Transverse colon (tissue), 4 donors: Measurements from ENCODE around the gene TMEM129. TPM values are rescaled to one million over a fixed set of nuclear protein-coding genes. Genes with fewer than 3 reads are reported as not detected.
"Not testable (repeated sequence)": the region's sequence is repeated elsewhere in the genome, so short reads cannot be mapped to it uniquely, and the experiment has no call there.

Source experiments
- DNase-seq: peaks from one replicate; pipeline ENCODE4 v3.0.0-alpha.2; 2019
- H3K27ac ChIP-seq, 4 donors: fragments of 200-600 bp; sonication (generic); 2 replicates each; pipeline ENCODE4 v1.5.1; 2016 to 2018; ENCODE audit warnings: inconsistent platforms in 4 of 4
- H3K27me3 ChIP-seq: fragments of 200-600 bp; sonication (generic); 2 replicates; pipeline ENCODE4 v1.5.1; 2017; ENCODE audit warnings: inconsistent platforms
- H3K36me3 ChIP-seq, 4 donors: fragments of 200-600 bp; sonication (generic); 2 replicates each; pipeline ENCODE4 v1.5.1; 2017 to 2019; ENCODE audit warnings: inconsistent platforms in 4 of 4
- H3K4me1 ChIP-seq, 4 donors: fragments of 200-600 bp; sonication (generic); 2 replicates each; pipeline ENCODE4 v1.5.1; 2017 to 2020; ENCODE audit warnings: inconsistent platforms in 4 of 4
- H3K4me3 ChIP-seq, 4 donors: fragments of 200-600 bp; sonication (generic); 1 replicate in 1 of 4; 2 replicates in 3 of 4; pipeline versions ENCODE4 v1.5.1 to v1.6.1; 2017 to 2019; ENCODE audit warnings: inconsistent platforms in 4 of 4
- H3K9me3 ChIP-seq, 2 donors: fragments of 200-600 bp; sonication (generic); 2 replicates each; pipeline ENCODE4 v1.5.1; 2017 to 2019; ENCODE audit warnings: inconsistent platforms in 2 of 2
- EP300 ChIP-seq: sonication (generic); formaldehyde crosslinking; IDR thresholded peaks from one replicate; pipeline ENCODE4 v1.6.1; 2017; ENCODE audit warnings: antibody characterized with exemption, low read depth
- POLR2A ChIP-seq: fragments of 450-650 bp; IDR thresholded peaks from one replicate; pipeline ENCODE4 v1.6.1; 2016; ENCODE audit warnings: antibody characterized with exemption, mild to moderate bottlenecking, moderate library complexity
- POLR2AphosphoS5 ChIP-seq, 3 donors: sonication (generic); formaldehyde crosslinking; IDR thresholded peaks; one replicate each; pipeline ENCODE4 v1.6.1; 2016; ENCODE audit warnings: antibody characterized with exemption in 3 of 3
- WGBS, 2 donors: methylation state at CpG; one replicate each; pipeline ENCODE4 v1.1.5; 2018; ENCODE audit warnings: low coverage in 1 of 2; 5-methylcytosine and 5-hydroxymethylcytosine counted together
- in situ Hi-C, 4 donors: fragments of 200-750 bp; cut with MboI; loops; one replicate each; pipeline versions ENCODE4 v1.15.0 to v1.15.1; 2017; ENCODE audit warnings: low sequenced_read_pairs in 3 of 4, low pct_ligation_motif_present in 1 of 4, low pct_unique_long_range_greater_than_20kb in 1 of 4
- intact Hi-C: fragments of 100-400 bp; cut with DNase I; formaldehyde crosslinking; loops from one replicate; pipeline ENCODE4 v1.15.1; 2023; ENCODE audit warnings: low total_unique reads
- total RNA-seq, 4 donors: library from RNA; depleted of rRNA; stranded (reverse); fragments of >200 nt; gene quantifications; one replicate each; pipeline ENCODE4 v1.1.0, GENCODE V29; 2016
- TF ChIP-seq, protein P1 (sequence below), 5 experiments: fragments of 200-600 bp in 3 of 5; fragments of 450-650 bp in 2 of 5; sonication (generic) in 3 of 5; IDR thresholded peaks; 1 replicate in 2 of 5; 2 replicates in 3 of 5; pipeline ENCODE4 v1.5.1; 2016 to 2017; ENCODE audit warnings: antibody characterized with exemption in 5 of 5, inconsistent platforms in 3 of 5, mild to moderate bottlenecking in 2 of 5, moderate library complexity in 1 of 5

Gene TMEM129
- total RNA-seq, 4 donors from 2014 or later, result 66.1 to 116 (median 86.6) TPM

GRCh38 chr4:1705732-1706131 is 15.4 kb downstream of the TMEM129 start:
- no peak for TF ChIP-seq POLR2AphosphoS5 (IDR thresholded peaks at IDR 0.05)
- no peak for TF ChIP-seq POLR2A
- TF ChIP-seq, protein P1, sequence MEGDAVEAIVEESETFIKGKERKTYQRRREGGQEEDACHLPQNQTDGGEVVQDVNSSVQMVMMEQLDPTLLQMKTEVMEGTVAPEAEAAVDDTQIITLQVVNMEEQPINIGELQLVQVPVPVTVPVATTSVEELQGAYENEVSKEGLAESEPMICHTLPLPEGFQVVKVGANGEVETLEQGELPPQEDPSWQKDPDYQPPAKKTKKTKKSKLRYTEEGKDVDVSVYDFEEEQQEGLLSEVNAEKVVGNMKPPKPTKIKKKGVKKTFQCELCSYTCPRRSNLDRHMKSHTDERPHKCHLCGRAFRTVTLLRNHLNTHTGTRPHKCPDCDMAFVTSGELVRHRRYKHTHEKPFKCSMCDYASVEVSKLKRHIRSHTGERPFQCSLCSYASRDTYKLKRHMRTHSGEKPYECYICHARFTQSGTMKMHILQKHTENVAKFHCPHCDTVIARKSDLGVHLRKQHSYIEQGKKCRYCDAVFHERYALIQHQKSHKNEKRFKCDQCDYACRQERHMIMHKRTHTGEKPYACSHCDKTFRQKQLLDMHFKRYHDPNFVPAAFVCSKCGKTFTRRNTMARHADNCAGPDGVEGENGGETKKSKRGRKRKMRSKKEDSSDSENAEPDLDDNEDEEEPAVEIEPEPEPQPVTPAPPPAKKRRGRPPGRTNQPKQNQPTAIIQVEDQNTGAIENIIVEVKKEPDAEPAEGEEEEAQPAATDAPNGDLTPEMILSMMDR (IDR thresholded peaks at IDR 0.05), result no peak
- no peak for TF ChIP-seq EP300
- Histone ChIP-seq H3K4me3 (no peak overlapping the region), H3K27me3 (no peaks in the 10 kb centered on the region), H3K9me3 (no peaks in the 10 kb centered on the region), H3K36me3 (peaks cover 0 to 8% (median 0%) of the 10 kb centered on the region in 4 donors), H3K27ac (no peak overlapping the region), H3K4me1 (peaks cover 5 to 11% (median 9%) of the 10 kb centered on the region in 4 donors)
- WGBS, 2 donors, result 83 to 96% methylated on average over 1 to 6 of the region's 6 CpGs
- in situ Hi-C loops, result no loop called here
- intact Hi-C loops, result no loop called here
- DNase-seq, result no peak

- TF ChIP-seq POLR2AphosphoS5 (IDR thresholded peaks at IDR 0.05) (no peak), POLR2A (no peak), EP300 (no peak)
- TF ChIP-seq, protein P1 (IDR thresholded peaks at IDR 0.05), result no peak
- intact Hi-C loops (no loop called here), in situ Hi-C loops (no loop called here)
- Histone ChIP-seq H3K9me3 (no peaks in the 10 kb centered on the region), H3K4me3 (no peak overlapping the region), H3K4me1 (no peaks in the 10 kb centered on the region), H3K27me3 (no peaks in the 10 kb centered on the region), H3K27ac (no peak overlapping the region), H3K36me3 (peaks cover 0 to 17% (median 5%) of the 10 kb centered on the region in 4 donors)
- 76 to 83% methylated on average over 1 of the region's 1 CpG for WGBS, 2 donors
- DNase-seq, result no peak
These were observed 17.3 kb downstream of the TMEM129 start for GRCh38 chr4:1703867-1704266.

- WGBS, 2 donors, result 61 to 91% methylated on average over 2 to 8 of the region's 8 CpGs
- H3K27me3 ChIP-seq, H3K27ac ChIP-seq, intact Hi-C loops, in situ Hi-C loops, H3K9me3 ChIP-seq, H3K4me1 ChIP-seq, DNase-seq, H3K4me3 ChIP-seq: not testable (repeated sequence)
- peaks cover 0 to 33% (median 15%) of the 10 kb centered on the region in 4 donors for H3K36me3 ChIP-seq
These were observed 19.5 kb downstream of the TMEM129 start for GRCh38 chr4:1701671-1702070.

DNA sequence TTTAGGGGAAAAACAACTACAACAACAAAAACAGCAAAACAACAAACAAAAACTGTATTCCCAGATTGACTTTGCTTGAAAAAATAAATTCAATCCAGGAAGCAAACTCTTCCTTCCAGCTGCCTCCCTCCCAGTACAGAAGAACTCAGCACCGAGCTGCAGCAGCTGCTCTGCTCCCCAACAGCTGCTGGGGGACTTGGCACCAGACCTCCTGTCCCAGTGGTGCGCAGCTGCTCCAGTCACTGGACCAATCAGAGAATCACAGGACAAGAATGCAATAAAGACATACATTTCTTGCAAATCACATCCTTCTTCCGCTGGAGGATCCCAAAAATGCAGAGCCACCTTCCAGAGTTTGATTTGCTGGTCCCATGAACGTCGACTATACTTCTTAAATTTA is 25.2 kb downstream of the TMEM129 start:
- Histone ChIP-seq H3K36me3 (peaks cover 0 to 57% (median 24%) of the 10 kb centered on the region in 4 donors), H3K27me3 (no peaks in the 10 kb centered on the region), H3K4me1 (no peaks in the 10 kb centered on the region), H3K4me3 (no peak overlapping the region), H3K27ac (no peak overlapping the region), H3K9me3 (no peaks in the 10 kb centered on the region)
- intact Hi-C loops (loop anchor here (2.0 kb wide), 1 partner anchor 33 kb away; no protein-coding TSS in a partner anchor), in situ Hi-C loops (no loop called here)
- TF ChIP-seq POLR2A (no peak), POLR2AphosphoS5 (IDR thresholded peaks at IDR 0.05) (no peak), EP300 (no peak)
- TF ChIP-seq, protein P1 (IDR thresholded peaks at IDR 0.05), result no peak
- whole genome bisulfite sequencing, 2 donors, result 60 to 79% methylated on average over 4 to 5 of the region's 5 CpGs
- DNase-seq, result no peak

DNA sequence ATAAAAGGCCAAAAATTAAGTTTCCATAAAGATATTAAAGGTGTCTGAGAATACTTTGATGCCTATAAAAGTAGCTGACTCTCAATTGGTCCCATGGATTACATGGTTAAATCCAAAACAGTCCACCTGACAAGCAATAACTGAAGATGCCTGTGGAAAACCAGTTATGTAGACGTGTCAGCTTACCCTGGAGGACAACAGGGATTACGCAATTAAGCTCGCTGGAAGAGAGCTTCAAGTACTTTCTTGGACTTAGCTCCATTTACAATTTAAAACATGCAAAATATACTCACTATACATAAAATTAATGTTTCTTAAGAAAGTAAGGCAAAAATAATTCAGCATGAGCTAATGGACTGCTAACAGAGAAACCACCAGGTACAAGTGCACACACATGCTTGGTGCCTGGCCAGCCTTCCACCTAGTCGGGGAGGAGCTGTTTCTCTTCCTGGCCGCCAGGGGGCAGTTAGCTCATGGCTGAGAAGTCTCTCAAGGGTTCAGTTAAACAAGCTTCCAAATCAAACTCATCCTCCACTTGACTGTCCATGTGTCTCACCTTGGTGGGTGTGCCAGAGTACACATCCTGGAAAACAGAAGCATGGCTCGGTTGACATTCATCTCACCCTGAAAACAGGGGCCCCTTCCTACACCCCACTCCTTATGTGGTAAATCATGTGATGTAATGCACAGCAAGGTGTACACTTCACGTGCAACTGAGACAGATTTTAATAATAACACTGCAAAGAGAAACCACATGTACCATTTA is 27.8 kb downstream of the TMEM129 start:
- Histone ChIP-seq H3K4me3 (no peak overlapping the region), H3K9me3 (no peaks in the 10 kb centered on the region), H3K36me3 (peaks cover 0 to 44% (median 17%) of the 10 kb centered on the region in 4 donors), H3K27me3 (no peaks in the 10 kb centered on the region), H3K4me1 (no peaks in the 10 kb centered on the region), H3K27ac (no peak overlapping the region)
- intact Hi-C loops (no loop called here), in situ Hi-C loops (no loop called here)
- DNase-seq, result peak; percentile 77
- TF ChIP-seq, protein P1 (IDR thresholded peaks at IDR 0.05), result peak; percentile 89 to 93 (median 90)
- TF ChIP-seq POLR2A, result no peak
- WGBS, 2 donors, result 43 to 48% methylated on average over 6 to 7 of the region's 7 CpGs
